Measurements from ENCODE around the gene ZDHHC16. TPM values are rescaled to one million over a fixed set of nuclear protein-coding genes. Genes with fewer than 3 reads are reported as not detected.

The ZDHHC16 gene
- total and polyA plus RNA-seq, 4 donors = 18.0 to 27.2 (median 22.9) TPM

GRCh38 chr10:97483921-97484320, 37.9 kb downstream of the ZDHHC16 start:
- Histone ChIP-seq H3K4me3 (ENCODE audit: low read depth in 1 of 3, low read length in 3 of 3) (no peak overlapping the region), H3K27me3 (ENCODE audit: control insufficient read depth in 4 of 4, insufficient read depth in 4 of 4, low read length in 3 of 4) (no peaks in the 10 kb centered on the region), H3K4me1 (ENCODE audit: control insufficient read depth in 4 of 4, insufficient read depth in 4 of 4, low read length in 3 of 4) (peaks cover 0 to 6% (median 2%) of the 10 kb centered on the region in 4 donors), H3K9me3 (ENCODE audit: control insufficient read depth in 4 of 4, low read length in 3 of 4) (no peaks in the 10 kb centered on the region), H3K36me3 (ENCODE audit: control insufficient read depth in 4 of 4, insufficient read depth in 3 of 4, low read depth in 1 of 4, low read length in 3 of 4) (peaks cover 6 to 10% (median 8%) of the 10 kb centered on the region in 4 donors), H3K27ac (ENCODE audit: low read depth in 1 of 2, low read length in 2 of 2) (no peak overlapping the region), H3K9ac (ENCODE audit: low read depth in 1 of 2, low read length in 2 of 2) (no peak overlapping the region)
- no peak for DNase-seq (ENCODE audit: low spot score)
- WGBS = 97% methylated on average over 1 of the region's 1 CpG
- TF ChIP-seq RXRA (IDR thresholded peaks at IDR 0.05) = no peak
- TF ChIP-seq JUND (IDR thresholded peaks at IDR 0.05) = no peak
- TF ChIP-seq HNF4A (conservative IDR thresholded peaks at IDR 0.05) = no peak
- no peak for TF ChIP-seq SP1 (IDR thresholded peaks at IDR 0.05)
- no peak for TF ChIP-seq HNF4G (IDR thresholded peaks at IDR 0.05)
- TF ChIP-seq TAF1 (conservative IDR thresholded peaks at IDR 0.05) = no peak
- TF ChIP-seq ZBTB33 (IDR thresholded peaks at IDR 0.05) = no peak
- TF ChIP-seq NR2F2 (IDR thresholded peaks at IDR 0.05) = no peak
- no peak for TF ChIP-seq FOXA2 (IDR thresholded peaks at IDR 0.05)
- TF ChIP-seq REST (IDR thresholded peaks at IDR 0.05) = no peak
- TF ChIP-seq MAX (IDR thresholded peaks at IDR 0.05) = no peak
- TF ChIP-seq ATF3 (IDR thresholded peaks at IDR 0.05) = no peak
- TF ChIP-seq FOXA1 (IDR thresholded peaks at IDR 0.05) = no peak

- 80% methylated on average over 4 of the region's 4 CpGs for WGBS
Observed at GRCh38 chr10:97485647-97486281, 39.8 kb downstream of the ZDHHC16 start.

More at GRCh38 chr10:97485647-97486281, 39.8 kb downstream of the ZDHHC16 start:
- Histone ChIP-seq H3K9ac (ENCODE audit: low read depth in 1 of 2, low read length in 2 of 2) (no peak overlapping the region), H3K9me3 (ENCODE audit: control insufficient read depth in 4 of 4, low read length in 3 of 4) (no peaks in the 10 kb centered on the region), H3K36me3 (ENCODE audit: control insufficient read depth in 4 of 4, insufficient read depth in 3 of 4, low read depth in 1 of 4, low read length in 3 of 4) (peaks cover 0 to 7% (median 4%) of the 10 kb centered on the region in 4 donors), H3K27ac (ENCODE audit: low read depth in 1 of 2, low read length in 2 of 2) (no peak overlapping the region), H3K4me3 (ENCODE audit: low read depth in 1 of 3, low read length in 3 of 3) (no peak overlapping the region), H3K4me1 (ENCODE audit: control insufficient read depth in 4 of 4, insufficient read depth in 4 of 4, low read length in 3 of 4) (peaks cover 0 to 6% (median 2%) of the 10 kb centered on the region in 4 donors), H3K27me3 (ENCODE audit: control insufficient read depth in 4 of 4, insufficient read depth in 4 of 4, low read length in 3 of 4) (no peaks in the 10 kb centered on the region)
- TF ChIP-seq TAF1 (conservative IDR thresholded peaks at IDR 0.05) = no peak
- TF ChIP-seq CTCF (IDR thresholded peaks at IDR 0.05; ENCODE audit: low read depth, low read length, missing input control) = no peak
- TF ChIP-seq YY1 (IDR thresholded peaks at IDR 0.05) = no peak
- DNase-seq (ENCODE audit: low spot score) = no peak

Measured in liver (tissue), 9 donors.